ENCODE results near the gene DUS2.
"Not testable (repeated sequence)": the region's sequence is repeated elsewhere in the genome, so short reads cannot be mapped to it uniquely, and the experiment has no call there.

The DUS2 gene

DNA sequence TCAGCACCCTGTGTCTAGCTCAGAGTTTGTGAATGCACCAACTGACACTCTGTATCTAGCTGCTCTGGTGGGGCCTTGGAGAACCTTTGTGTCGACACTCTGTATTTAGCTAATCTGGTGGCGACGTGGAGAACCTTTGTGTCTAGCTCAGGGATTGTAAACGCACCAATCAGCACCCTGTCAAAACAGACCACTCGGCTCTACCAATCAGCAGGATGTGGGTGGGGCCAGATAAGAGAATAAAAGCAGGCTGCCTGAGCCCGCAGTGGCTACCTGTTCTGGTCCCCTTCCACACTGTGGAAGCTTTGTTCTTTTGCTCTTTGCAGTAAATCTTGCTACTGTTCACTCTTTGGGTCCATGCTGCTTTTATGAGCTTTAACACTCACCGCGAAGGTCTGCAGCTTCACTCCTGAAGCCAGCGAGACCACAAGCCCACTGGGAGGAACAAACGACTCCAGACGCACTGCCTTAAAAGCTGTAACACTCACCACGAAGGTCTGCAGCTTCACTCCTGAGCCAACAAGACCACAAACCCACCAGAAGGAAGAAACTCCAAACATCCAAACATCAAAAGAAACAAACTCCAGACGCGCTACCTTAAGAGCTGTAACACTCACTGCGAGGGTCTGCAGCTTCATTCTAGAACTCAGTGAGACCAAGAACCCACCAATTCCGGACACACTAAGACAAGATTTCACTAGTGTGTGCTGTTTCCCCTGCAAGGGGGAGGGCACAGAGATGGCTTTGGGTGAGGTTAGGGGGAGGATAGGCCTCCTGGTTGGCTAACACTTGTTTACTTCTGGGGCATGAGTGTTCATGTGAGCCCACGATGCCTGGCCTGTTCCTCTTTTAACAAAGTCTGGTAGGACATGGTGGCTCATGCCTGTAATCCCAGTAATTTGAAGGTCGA lies 24.1 kb upstream of the DUS2 start, which contains the start of gene DPEP2:
TSS of gene DPEP2 (minus strand) at position 706 of the 910 bp plus-strand sequence. CDS start 6,272 bp downstream, outside the sequence.
- DNase-seq (ENCODE audit: low read depth): not testable (repeated sequence)

DNA sequence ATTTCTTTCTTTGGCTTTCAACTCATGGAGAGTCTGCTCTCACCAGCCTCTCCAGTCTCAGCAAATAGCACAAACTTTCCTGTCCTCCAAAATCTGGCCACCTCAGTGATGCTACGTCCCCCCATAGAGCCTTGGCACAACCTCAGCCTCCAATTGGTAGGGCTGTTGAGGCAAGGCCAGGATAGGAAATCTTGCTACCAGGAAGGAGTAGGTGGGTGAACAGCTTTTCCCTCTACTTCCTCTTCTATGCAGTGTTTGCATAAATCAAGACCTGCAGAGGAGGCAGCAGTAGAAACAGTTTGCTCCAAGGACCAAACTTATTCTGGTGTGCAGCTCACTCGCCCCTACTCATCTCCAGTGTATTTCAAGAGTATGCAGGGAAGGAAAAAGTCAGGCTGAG lies 23.1 kb upstream of the DUS2 start:
- DNase-seq (ENCODE audit: low read depth): no peak

DNA sequence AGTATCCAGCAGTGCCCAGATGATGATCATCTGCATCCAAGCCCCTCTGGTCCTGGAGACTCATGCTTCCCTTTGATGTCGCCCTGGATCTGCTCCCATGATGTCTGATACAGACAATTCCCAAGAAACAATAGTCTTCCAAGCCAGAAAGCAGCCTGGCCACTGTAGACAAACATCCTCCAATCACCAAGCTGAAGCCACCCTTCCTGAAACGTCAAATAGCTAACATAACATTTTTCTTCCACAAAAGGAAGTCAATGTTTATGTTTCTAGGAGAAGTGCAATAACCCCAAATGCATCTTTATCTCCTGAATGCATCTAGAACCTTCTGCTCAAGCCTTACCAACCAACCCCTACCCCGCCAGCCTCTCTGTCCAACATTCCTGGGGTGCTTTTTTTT lies 22.6 kb upstream of the DUS2 start:
- no peak for DNase-seq (ENCODE audit: low read depth)

DNA sequence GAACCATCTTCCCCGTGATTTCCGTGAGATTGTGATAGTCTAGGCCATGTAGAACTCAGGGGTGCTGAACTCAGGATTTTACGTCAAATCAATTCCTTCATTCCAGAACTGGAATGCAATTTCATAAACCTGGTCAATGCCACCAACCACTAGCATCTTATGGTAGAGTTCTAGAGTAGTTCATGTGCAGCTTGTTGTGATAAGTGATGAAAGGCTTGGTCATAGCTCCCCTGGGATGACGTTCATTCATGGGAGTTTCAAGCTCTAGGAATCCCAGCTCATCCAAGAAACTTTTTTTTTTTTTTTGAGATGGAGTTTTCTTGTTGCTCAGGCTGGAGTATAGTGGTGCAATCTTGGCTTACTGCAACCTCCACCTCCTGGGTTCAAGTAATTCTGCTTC lies 20.1 kb upstream of the DUS2 start:
- DNase-seq (ENCODE audit: low read depth): no peak

DNA sequence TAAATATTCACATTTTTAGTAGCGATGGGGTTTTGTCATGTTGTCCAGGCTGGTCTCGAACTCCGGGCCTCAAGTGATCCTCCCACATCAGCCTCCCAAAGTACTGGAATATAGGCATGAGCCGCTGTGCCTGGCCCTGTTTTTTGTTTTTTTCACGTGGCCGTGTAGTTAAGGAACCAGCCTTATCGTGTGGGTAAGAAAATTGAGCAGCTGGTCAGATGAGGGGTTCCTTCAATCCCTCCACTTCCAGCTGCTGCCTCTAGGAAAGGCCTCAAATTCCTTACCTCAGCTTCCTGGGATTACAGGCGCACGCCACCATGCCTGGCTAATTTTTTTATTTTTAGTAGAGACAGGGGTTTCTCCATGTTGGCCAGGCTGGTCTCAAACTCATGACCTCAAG lies 17.9 kb upstream of the DUS2 start:
- no peak for DNase-seq (ENCODE audit: low read depth)

DNA sequence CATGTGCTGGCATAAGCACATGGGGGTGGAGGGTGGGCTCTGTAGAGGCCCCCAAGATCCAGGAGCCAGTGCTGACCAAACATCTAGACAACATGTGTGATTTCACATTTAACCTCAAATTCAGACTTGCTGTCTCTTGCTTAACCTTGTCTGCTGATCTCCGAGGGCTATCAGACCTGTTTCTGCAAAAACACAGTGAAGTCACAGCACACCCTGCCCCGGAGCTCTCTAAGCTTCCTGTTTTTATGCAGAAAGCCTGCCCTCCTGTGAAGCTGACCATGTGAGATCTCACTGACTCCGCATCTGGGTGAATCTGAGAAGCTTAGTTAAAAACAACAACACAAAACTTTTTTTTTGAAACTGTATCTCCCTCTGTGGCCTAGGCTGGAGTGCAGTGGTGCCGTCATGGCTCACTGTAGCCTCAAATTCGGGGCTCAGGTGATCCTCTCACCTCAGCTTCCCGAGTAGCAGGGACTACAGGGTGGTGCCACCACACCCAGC lies 17.2 kb upstream of the DUS2 start:
- DNase-seq (ENCODE audit: low read depth): no peak

DNA sequence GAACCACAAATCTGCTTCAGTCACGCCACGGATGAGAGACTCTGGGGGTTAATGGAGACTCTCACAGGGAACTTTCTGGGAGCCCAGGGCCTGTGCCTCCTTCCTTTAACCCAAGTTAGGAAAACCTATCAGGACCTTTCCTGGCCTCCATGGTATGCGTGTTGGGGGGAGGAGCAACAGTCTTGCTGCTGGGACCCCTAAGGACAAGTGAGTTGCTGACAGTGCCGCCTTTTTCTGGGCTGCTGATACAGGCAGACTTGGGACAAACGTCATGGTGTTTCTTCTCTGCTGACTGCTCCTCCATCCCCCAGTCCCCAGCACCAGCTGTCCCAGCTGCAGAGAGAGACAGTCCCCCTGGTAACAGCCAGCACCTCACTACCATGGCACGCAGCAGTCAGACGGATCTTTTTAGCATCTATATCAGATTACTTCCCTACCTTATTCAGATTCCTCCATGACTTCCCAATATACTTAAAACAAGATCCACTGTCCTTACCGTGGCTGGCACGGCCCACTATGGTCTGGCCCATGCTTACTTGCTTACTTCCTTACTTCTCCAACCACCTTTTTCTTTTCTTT lies 13.8 kb upstream of the DUS2 start:
- DNase-seq (ENCODE audit: low read depth): no peak

DNA sequence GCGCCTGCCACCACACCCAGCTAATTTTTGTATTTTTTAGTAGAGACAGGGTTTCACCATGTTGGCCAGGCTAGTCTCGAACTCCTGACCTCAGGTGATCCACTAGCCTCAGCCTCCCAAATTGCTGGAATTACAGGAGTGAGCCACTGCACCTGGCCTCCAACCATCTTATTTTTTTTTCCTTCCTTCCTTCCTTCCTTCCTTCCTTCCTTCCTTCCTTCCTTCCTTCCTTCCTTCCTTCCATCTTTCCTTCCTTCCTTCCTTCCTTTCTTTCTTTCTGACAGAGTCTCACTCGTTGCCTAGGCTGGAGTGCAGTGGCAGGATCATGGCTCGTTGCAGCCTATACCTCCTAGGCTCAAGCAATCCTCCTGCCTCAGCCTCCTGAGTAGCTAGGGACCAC lies 13.2 kb upstream of the DUS2 start:
- DNase-seq (ENCODE audit: low read depth): not testable (repeated sequence)

DNA sequence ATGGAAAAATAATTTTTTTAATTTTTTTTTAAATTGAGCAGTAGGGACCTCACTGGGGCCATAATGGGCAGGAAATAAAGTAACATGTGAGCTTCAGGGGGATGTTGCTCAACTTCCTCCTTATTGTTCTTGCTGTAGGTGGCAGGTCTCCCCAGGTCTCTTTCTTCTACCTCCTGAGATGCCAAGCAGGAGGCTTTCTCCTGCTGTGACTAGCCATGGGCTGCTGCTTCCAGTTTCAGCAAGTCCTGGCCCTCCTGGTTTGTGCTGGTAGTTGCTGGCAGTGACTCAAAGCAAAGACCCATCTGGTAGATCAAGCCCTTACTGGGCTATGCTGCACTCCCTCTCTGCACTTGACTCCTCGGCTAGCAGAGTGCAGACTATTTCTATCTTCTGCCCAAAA lies 9.6 kb upstream of the DUS2 start:
- no peak for DNase-seq (ENCODE audit: low read depth)

DNA sequence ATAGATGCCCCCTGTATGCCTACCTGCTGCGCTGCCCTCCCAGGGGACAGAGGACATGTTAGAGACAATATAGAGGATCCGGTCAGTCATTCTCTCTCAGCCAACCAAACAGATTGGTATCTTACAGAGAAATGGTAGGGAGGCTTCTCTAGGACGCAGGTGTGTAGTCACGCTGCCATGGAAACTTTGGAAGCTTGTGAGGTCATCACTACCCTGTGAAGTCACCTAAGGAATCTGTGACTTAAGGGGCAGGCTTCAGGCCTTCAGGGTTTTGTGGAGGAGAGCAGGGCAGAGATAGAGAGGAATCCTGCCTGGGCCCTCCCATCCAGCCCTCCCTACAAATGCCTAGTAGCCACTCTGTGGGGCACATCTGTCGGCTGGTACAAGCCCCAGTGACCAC lies 7.4 kb upstream of the DUS2 start, which contains the start of gene DPEP2NB:
TSS of gene DPEP2NB (minus strand) at position 231 of the 400 bp plus-strand sequence. CDS start at position 90, 141 bp downstream.
- no peak for DNase-seq (ENCODE audit: low read depth)

DNA sequence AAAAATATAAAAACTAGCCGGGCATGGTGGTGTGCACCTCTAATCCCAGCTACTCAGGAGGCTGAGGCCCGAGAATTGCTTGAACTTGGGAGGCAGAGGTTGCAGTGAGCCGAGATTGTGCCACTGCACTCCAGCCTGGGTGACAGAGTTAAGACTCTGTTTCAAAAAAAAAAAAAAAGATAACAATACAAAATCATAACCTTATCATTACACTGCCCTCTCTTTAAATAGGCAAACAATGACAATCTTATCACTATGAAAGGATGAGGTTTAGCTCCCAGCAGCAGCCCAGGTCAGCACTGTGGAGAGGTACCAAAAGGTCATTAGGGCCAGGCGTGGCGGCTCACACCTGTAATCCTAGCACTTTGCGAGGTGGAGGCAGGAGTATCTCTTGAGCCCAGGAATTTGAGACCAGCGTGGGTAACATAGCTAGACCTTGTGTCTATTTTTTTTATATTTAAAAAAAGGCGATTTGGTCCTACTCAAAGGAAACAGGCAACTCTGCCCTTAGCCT lies 3.9 kb upstream of the DUS2 start:
- DNase-seq (ENCODE audit: low read depth): no peak

DNA sequence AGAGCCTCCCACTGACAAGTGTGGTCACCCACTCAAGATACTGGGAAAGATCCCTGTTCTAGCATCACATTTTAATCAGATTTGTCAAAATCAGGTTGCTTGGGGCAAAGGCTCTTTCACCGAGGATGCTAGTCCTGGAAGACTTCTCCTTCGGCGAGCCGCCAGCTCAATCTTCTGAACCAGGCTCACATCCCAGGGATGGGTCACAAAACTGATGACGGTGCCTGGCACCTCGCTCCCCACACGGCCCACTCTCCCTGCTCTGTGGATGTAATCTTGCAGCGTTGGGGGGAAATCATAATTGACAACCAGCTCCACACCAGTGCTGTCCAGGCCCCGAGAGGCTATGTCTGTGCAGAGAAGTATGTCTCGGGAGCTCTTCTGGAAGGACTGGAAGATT lies 1.6 kb upstream of the DUS2 start:
- DNase-seq (ENCODE audit: low read depth): no peak

DNA sequence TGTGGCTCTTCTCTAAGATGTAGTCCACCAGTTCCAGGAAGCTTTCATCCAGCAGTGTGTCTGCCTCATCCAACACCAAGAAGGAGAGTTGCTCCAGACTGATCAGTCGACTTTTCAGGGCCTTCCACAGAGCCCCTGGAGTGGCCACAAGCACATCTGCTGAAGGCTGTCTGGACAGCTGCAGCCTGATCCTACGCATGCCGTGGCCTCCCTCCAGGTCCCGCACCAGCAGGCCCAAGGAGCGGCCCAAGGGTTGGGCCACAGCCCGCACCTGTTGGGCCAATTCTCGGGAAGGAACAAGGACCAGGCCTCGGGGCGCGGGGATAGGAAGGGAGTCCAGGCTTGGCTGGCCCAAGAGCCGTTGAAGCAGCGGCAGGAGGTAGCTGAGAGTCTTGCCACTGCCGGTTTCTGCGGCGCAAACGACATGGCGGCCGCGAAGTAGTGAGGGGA lies 781 bp upstream of the DUS2 start:
- DNase-seq (ENCODE audit: low read depth): no peak

DNA sequence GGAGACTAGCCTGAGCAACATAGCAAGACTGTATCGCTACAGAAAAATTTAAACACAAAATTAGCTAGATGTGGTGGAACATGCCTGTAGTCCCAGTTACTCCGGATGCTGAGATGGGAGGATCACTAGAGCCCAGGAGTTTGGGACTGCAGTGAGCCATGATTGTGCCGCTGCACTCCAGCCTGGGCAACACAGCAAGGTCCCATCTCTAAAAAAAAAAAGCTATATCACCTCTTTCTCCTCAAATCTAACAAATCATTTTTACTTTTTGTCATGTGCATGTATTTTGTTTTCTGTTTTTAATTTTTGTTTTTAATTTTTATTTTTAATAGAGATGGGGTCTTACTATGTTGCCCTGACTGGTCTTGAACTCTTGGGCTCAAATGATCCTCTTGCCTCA lies 5.9 kb downstream of the DUS2 start:
- DNase-seq (ENCODE audit: low read depth): no peak

DNA sequence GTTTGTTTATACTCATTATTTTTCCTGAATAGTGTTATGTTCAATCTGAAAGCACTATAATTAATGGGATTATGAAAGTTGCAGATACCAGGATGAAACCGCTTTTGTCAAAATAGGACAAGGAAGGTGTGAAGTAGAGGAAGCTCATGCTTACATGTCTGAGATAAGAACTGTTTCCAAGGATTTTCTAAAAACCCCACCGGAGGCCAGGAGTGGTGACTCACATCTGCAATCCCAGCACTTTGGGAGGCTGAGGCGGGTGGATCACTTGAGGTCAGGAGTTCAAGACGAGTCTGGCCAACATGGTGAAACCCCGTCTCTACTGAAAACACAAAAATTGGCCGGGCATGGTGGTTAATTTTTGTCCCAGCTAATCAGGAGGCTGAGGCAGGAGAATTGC lies 7.0 kb downstream of the DUS2 start:
- peak; percentile 35 for DNase-seq (ENCODE audit: low read depth)

DNA sequence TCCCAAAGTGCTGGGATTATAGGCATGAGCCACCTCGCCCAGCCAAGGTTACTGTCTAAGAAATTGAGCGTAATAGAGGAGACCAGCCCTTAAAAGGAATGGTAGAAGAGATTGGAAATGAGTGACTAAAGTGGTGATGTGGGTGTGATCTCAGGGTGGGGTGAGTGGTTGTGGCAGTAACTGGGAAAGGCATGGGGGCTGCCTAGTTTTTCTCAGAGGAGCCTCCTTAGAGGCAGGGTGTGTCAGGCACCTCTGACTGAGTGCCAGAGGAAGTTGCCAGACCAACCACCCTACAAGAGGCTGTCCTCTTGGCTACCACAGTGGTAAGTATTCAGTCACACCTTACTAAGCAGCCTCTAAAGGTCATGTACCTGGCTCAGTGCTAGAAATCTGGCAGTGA lies 8.9 kb downstream of the DUS2 start:
- no peak for DNase-seq (ENCODE audit: low read depth)

DNA sequence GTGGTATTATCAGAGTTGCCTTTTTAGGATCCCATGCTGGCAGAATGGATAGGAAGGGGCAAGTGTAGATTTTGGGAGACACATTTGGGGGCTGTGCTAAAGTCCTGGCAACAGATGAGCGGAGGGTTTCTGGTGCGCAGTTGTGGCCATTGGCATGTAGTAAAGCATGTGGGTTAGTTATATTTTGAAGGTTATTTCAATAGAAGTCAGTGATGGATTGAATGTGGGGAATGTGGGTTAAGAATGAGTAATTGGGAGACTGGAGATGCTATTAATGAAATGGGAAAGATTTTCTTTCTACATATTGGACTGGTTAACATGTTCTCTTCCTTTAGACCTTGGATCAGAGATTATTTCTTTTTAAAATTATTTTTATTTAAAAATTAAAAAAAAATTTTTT lies 10.0 kb downstream of the DUS2 start:
- DNase-seq (ENCODE audit: low read depth): no peak

DNA sequence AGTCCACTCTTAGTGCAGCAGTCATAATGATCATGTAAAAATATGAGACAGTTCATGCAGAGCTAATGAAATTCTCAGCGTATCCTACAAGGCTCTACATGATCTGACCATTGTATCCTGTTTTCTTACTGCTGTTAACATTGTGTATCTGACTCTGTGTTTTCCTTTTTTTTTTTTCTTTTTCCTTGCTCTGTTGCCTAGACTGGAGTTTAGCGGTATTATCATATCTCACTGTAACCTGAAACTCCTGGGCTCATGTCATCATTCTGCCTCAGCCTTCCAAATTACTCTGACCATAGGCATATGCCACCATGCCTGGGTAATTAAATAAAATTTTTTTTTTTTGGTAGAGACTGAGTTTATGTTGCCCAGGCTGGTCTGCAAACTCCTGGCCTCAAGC lies 12.1 kb downstream of the DUS2 start:
- DNase-seq (ENCODE audit: low read depth): no peak

DNA sequence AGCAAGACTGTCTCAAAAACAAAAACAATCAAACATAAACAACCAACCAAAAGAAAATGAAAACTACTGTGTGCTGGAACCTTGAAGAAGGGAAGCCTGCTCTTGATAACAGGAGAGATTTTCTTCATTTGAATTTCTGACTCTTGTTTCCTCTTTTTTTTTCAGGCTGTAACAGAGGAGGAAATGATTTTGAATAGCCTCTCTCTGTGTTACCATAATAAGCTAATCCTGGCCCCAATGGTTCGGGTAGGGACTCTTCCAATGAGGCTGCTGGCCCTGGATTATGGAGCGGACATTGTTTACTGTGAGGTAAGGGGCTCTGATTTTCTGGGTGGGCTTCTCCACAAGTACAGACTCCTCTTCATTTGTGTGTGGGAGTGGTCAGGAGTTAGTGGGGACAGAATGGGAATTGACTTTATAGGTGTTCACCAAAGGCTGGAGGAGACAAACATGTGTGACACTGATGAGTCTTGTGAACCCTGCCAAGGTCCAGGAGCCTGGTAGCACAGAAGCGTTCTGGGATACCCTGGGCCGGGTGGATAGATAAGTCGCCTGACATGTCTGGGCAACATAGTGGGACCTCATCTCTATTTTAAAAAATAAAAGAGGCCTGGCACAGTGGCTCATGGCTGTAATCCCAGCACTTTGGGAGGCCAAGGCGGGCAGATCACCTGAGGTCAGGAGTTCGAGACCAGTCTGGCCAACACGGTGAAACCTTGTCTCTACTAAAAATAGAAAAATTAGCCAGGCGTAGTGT lies 14.9 kb downstream of the DUS2 start:
- DNase-seq (ENCODE audit: low read depth): no peak

DNA sequence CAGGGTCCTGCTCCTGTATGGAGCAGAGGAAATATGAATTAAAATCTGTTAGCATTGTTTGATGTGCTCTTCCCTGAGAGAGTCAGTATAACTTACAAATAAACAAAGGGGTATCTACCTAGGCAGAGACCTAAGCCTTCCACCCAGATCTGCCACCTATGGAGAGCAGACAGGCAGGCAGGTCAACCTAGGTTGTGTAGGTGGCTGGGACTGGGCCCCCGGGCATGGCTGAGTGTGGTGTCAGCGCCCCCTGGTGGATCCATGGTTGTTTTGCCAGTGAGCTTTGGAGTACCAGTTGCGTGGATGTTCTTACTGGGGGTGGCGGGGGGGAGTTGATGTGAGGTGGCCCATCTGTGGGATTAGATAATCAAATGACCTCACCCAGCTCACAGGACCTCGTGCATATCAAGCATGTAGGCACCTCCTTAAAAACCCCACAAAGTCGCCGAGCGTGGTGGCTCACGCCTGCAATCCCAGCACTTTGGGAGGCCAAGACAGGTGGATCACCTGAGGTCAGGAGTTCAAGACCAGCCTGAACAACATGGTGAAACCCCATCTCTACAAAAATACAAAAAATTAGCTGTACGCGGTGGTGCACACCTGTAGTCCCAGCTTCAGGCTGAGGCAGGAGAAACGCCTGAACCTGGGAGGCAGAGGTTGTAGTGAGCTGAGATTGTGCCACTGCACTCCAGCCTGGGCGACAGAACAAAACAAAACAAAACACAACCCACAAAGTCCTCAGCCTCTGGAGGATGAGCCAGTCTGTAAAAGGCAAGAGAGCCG lies 17.6 kb downstream of the DUS2 start:
- DNase-seq (ENCODE audit: low read depth): no peak

DNA sequence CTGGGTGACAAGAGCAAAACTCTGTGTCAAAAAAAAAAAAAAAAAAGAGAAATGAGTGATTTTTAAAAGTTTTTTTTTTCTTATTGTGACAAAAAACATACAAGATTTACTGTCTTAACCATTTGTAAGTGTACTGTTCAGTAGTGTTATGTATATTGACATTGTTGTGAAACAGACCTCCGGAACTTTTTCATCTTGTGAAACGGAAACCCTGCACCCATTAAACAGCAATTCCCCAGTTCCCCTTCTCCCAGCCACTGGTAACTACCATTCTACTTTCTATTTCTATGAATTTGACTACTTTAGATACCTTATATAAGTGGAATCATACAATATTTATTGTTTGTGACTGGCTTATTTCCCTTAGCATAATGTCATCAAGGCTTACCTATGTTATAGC lies 18.7 kb downstream of the DUS2 start:
- DNase-seq (ENCODE audit: low read depth): no peak
